Gastrocnemius medialis (tissue), 4 donors: ENCODE measurements around the gene MYLK. TPM values are rescaled to one million over a fixed set of nuclear protein-coding genes. Genes with fewer than 3 reads are reported as not detected.

Experiments
- ATAC-seq, 2 donors: fragments of 150-250 bp; one replicate each; pipeline ENCODE4 v1.9.1; 2016
- DNase-seq, 2 donors: peaks; one replicate each; pipeline ENCODE4 v3.0.0-alpha.2; 2019
- H3K27ac ChIP-seq, 4 donors: fragments of 200-600 bp; sonication (generic); 1 replicate in 1 of 4; 2 replicates in 3 of 4; pipeline ENCODE4 v1.5.1; 2016 to 2018; ENCODE audit warnings: mild to moderate bottlenecking in 2 of 4, moderate library complexity in 1 of 4
- H3K27me3 ChIP-seq, 3 donors: fragments of 200-600 bp; sonication (generic) in 2 of 3; 1 replicate in 1 of 3; 2 replicates in 2 of 3; pipeline versions ENCODE4 v1.5.1 to v1.6.0; 2016 to 2019; ENCODE audit warnings: mild to moderate bottlenecking in 1 of 3, moderate library complexity in 1 of 3
- H3K36me3 ChIP-seq, 2 donors: fragments of 200-600 bp; sonication (generic) in 1 of 2; one replicate each; pipeline ENCODE4 v1.5.1; 2017 to 2018
- H3K4me1 ChIP-seq, 2 donors: fragments of 200-600 bp; sonication (generic) in 1 of 2; one replicate each; pipeline ENCODE4 v1.5.1; 2016 to 2017; ENCODE audit warnings: mild to moderate bottlenecking in 2 of 2
- H3K4me3 ChIP-seq, 4 donors: fragments of 200-600 bp; sonication (generic) in 3 of 4; 1 replicate in 1 of 4; 2 replicates in 3 of 4; pipeline ENCODE4 v1.5.1; 2016 to 2019; ENCODE audit warnings: mild to moderate bottlenecking in 2 of 4
- H3K9me3 ChIP-seq, 3 donors: fragments of 200-600 bp; sonication (generic) in 2 of 3; 1 replicate in 1 of 3; 2 replicates in 2 of 3; pipeline ENCODE4 v1.5.1; 2016 to 2019
- CTCF ChIP-seq, 5 experiments: fragments of 450-650 bp in 3 of 5; fragments of 200-600 bp in 2 of 5; sonication (generic) in 2 of 5; IDR thresholded peaks in 4 of 5; conservative IDR thresholded peaks in 1 of 5; 1 replicate in 4 of 5; 2 replicates in 1 of 5; pipeline ENCODE4 v1.5.1; 2016 to 2019; ENCODE audit warnings: antibody characterized with exemption in 5 of 5, mild to moderate bottlenecking in 3 of 5, moderate library complexity in 3 of 5
- POLR2A ChIP-seq, 2 donors: fragments of 450-650 bp; IDR thresholded peaks; one replicate each; pipeline ENCODE4 v1.6.1; 2017; ENCODE audit warnings: antibody characterized with exemption in 2 of 2, mild to moderate bottlenecking in 2 of 2, moderate library complexity in 2 of 2
- in situ Hi-C, 4 donors: fragments of 200-750 bp; cut with MboI; loops; one replicate each; pipeline versions ENCODE4 v1.15.0 to v1.8.0; 2017; ENCODE audit warnings: low sequenced_read_pairs in 4 of 4
- intact Hi-C: fragments of 100-400 bp; cut with DNase I; formaldehyde crosslinking; loops from one replicate; pipeline ENCODE4 v1.15.1; 2023; ENCODE audit warnings: low total_unique reads
- total RNA-seq, 4 donors: library from RNA; depleted of rRNA; stranded (reverse); fragments of >200 nt; gene quantifications; one replicate each; pipeline versions ENCODE4 v1.1.0 to v1.2.3, GENCODE V29; 2016

MYLK gene
- total RNA-seq = 10 to 100 TPM in 2 of 4 donors, 1 to 10 TPM in 2; 5.6 to 19.6 (median 8.8) TPM

- peak; percentile 87 to 97 for ATAC-seq
- peak; percentile 59 to 66 for DNase-seq
- Histone ChIP-seq H3K4me3 (peak within 1 kb of the TSS; percentile 52 to 58 (median 56)), H3K36me3 (no peaks in the 10 kb centered on the region), H3K27ac (no peak within 1 kb of the TSS), H3K4me1 (peaks cover 0 to 9% of the 10 kb centered on the region in 2 donors), H3K27me3 (no peaks in the 10 kb centered on the region), H3K9me3 (no peaks in the 10 kb centered on the region)
- intact Hi-C loops = loop anchor here (10.0 kb wide), 1 partner anchor 80 kb away; the partner anchor contains the start of gene CCDC14
- in situ Hi-C loops = no loop called here
- TF ChIP-seq CTCF (IDR thresholded peaks at IDR 0.05 in 4 of 5, conservative IDR thresholded peaks at IDR 0.05 in 1 of 5) (no peak), POLR2A (IDR thresholded peaks at IDR 0.05) (no peak)
Observed at GRCh38 chr3:123884203-123884831, at the start of gene MYLK. TSS of gene MYLK (minus strand) at chr3:123884332. CDS start at chr3:123793841, 90,491 bp downstream.

GRCh38 chr3:123930445-123930844, 46.3 kb upstream of the MYLK start:
- Histone ChIP-seq H3K27me3 (no peaks in the 10 kb centered on the region), H3K4me3 (no peak overlapping the region), H3K4me1 (no peaks in the 10 kb centered on the region), H3K27ac (no peak overlapping the region), H3K9me3 (no peaks in the 10 kb centered on the region), H3K36me3 (peaks cover 0 to 11% of the 10 kb centered on the region in 2 donors)
- TF ChIP-seq CTCF (IDR thresholded peaks at IDR 0.05 in 4 of 5, conservative IDR thresholded peaks at IDR 0.05 in 1 of 5) = no peak
- TF ChIP-seq POLR2A (IDR thresholded peaks at IDR 0.05) = no peak
- DNase-seq (no peak), ATAC-seq (no peak)
- intact Hi-C loops (no loop called here), in situ Hi-C loops (no loop called here)

- no peak for TF ChIP-seq CTCF (IDR thresholded peaks at IDR 0.05 in 4 of 5, conservative IDR thresholded peaks at IDR 0.05 in 1 of 5)
- TF ChIP-seq POLR2A (IDR thresholded peaks at IDR 0.05) = no peak
- DNase-seq (no peak), ATAC-seq (no peak)
- Histone ChIP-seq H3K9me3 (no peaks in the 10 kb centered on the region), H3K4me3 (no peak overlapping the region), H3K36me3 (peaks cover 0 to 11% of the 10 kb centered on the region in 2 donors), H3K4me1 (no peaks in the 10 kb centered on the region), H3K27me3 (no peaks in the 10 kb centered on the region), H3K27ac (no peak overlapping the region)
- in situ Hi-C loops (no loop called here), intact Hi-C loops (no loop called here)
Observed at GRCh38 chr3:123929325-123929724, 45.2 kb upstream of the MYLK start.

GRCh38 chr3:123926396-123926795, 42.3 kb upstream of the MYLK start:
- in situ Hi-C loops = no loop called here
- no peaks in the 10 kb centered on the region for H3K9me3 ChIP-seq
- no peak overlapping the region for H3K4me3 ChIP-seq
- ATAC-seq (no peak), DNase-seq (no peak)
- intact Hi-C loops = no loop called here
- H3K36me3 ChIP-seq = peaks cover 0 to 7% of the 10 kb centered on the region in 2 donors
- no peak overlapping the region for H3K27ac ChIP-seq
- H3K27me3 ChIP-seq = no peaks in the 10 kb centered on the region
- no peak for TF ChIP-seq CTCF (IDR thresholded peaks at IDR 0.05 in 4 of 5, conservative IDR thresholded peaks at IDR 0.05 in 1 of 5)
- TF ChIP-seq POLR2A (IDR thresholded peaks at IDR 0.05) = no peak
- H3K4me1 ChIP-seq = no peaks in the 10 kb centered on the region
